HUES6 (cell line): ENCODE data around the gene GJB3.

Experiments used
- H3K27ac ChIP-seq: 2 replicates; pipeline ENCODE4 v1.7.0; 2013; ENCODE audit warnings: low read depth, mild to moderate bottlenecking, low read length, inconsistent platforms
- H3K27me3 ChIP-seq: 2 replicates; pipeline ENCODE4 v1.6.1; 2013; ENCODE audit warnings: low read length; ENCODE audit not compliant: control insufficient read depth, insufficient read depth
- H3K36me3 ChIP-seq: 2 replicates; pipeline ENCODE4 v1.6.1; 2013; ENCODE audit warnings: low read length; ENCODE audit not compliant: control insufficient read depth, insufficient read depth
- H3K4me1 ChIP-seq: 2 replicates; pipeline ENCODE4 v1.6.1; 2013; ENCODE audit warnings: low read length; ENCODE audit not compliant: control insufficient read depth, insufficient read depth
- H3K4me3 ChIP-seq: 2 replicates; pipeline ENCODE4 v1.5.1; 2013; ENCODE audit warnings: low read depth, low read length
- H3K9ac ChIP-seq: one replicate; pipeline ENCODE4 v1.6.1; 2013; ENCODE audit warnings: mild to moderate bottlenecking, low read length
- H3K9me3 ChIP-seq: 2 replicates; pipeline ENCODE4 v1.6.1; 2013; ENCODE audit warnings: low read depth, low read length; ENCODE audit not compliant: control insufficient read depth, insufficient read depth

GJB3 gene

DNA sequence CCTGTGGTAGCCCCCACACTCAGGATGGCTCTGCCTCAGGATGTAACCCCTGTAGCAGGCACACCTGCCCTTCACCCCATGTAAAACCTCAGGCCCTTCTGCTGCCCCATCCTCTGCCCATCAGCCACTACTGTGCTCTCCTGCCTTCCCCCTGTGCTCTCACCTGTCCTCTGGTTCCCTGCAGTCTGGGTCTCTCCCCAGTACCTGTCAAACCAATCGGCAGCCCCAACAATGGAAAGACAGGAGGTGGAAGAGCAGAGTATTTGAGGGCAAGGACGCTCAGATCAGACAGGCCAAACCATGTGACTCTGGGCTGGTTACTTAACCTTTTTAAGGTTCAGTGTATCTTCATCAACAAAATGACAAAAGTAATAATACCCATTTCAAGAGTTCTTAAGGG, 47.6 kb downstream of the GJB3 start:
- H3K4me1 ChIP-seq: peaks cover 4% of the 10 kb centered on the region; the same call in 1 of the 2 replicates
- H3K9me3 ChIP-seq: no peaks in the 10 kb centered on the region
- no peak overlapping the region for H3K27ac ChIP-seq
- H3K27me3 ChIP-seq: no peaks in the 10 kb centered on the region
- H3K4me3 ChIP-seq: no peak overlapping the region
- H3K9ac ChIP-seq: no peak overlapping the region
- H3K36me3 ChIP-seq: no peaks in the 10 kb centered on the region

- peaks cover 4% of the 10 kb centered on the region; the same call in 1 of the 2 replicates for H3K4me1 ChIP-seq
These were observed 48.2 kb downstream of the GJB3 start for GRCh38 chr1:34829250-34829649.

GRCh38 chr1:34831721-34832246, 50.8 kb downstream of the GJB3 start:
- H3K36me3 ChIP-seq: no peaks in the 10 kb centered on the region
- H3K9me3 ChIP-seq: no peaks in the 10 kb centered on the region
- H3K4me3 ChIP-seq: no peak overlapping the region
- no peaks in the 10 kb centered on the region for H3K27me3 ChIP-seq
- no peaks in the 10 kb centered on the region for H3K4me1 ChIP-seq
- no peak overlapping the region for H3K9ac ChIP-seq
- no peak overlapping the region for H3K27ac ChIP-seq

More at GRCh38 chr1:34829250-34829649, 48.2 kb downstream of the GJB3 start:
- H3K27me3 ChIP-seq: no peaks in the 10 kb centered on the region
- no peaks in the 10 kb centered on the region for H3K9me3 ChIP-seq
- no peak overlapping the region for H3K27ac ChIP-seq
- no peak overlapping the region for H3K9ac ChIP-seq
- H3K36me3 ChIP-seq: no peaks in the 10 kb centered on the region
- H3K4me3 ChIP-seq: no peak overlapping the region

DNA sequence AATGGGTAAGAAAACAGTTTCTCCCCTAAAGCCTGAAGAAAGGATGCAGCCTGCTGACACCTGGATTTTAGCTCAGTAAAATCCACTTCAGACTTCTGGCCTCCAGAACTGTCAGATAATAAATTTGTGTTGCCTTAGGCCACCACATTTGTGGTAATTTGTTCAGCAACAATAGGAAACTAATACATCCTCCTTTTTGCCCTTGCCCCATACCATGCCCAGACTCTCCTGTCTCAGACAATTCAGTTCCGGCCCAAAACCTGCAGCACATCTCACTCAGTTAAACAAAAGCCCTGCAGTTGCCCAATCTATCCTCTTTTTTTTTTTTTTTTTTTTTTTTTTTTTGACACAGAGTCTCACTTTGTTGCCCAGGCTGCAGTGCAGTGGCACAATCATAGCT, 52.7 kb downstream of the GJB3 start:
- no peaks in the 10 kb centered on the region for H3K27me3 ChIP-seq
- H3K9ac ChIP-seq: no peak overlapping the region
- no peaks in the 10 kb centered on the region for H3K4me1 ChIP-seq
- no peak overlapping the region for H3K4me3 ChIP-seq
- no peak overlapping the region for H3K27ac ChIP-seq
- no peaks in the 10 kb centered on the region for H3K36me3 ChIP-seq
- H3K9me3 ChIP-seq: no peaks in the 10 kb centered on the region
